ENCODE measurements around the gene TMEFF2. TPM values are rescaled to one million over a fixed set of nuclear protein-coding genes. Genes with fewer than 3 reads are reported as not detected.

The TMEFF2 gene
- total and polyA plus RNA-seq, 3 experiments from 2014 or later, result not detected

- ChIA-PET POLR2A (no interaction called here), CTCF (interaction anchor here (0.9 kb wide), 1 partner anchor 12 kb away, joined by 3 read pairs; no protein-coding TSS in a partner anchor)
- no peaks in the 10 kb centered on the region for H3K9me3 Mint-ChIP-seq
- Histone ChIP-seq H3K27ac (ENCODE audit: low read depth, low read length) (no peak overlapping the region), H3K9me3 (ENCODE audit: low read length) (no peaks in the 10 kb centered on the region), H3K27me3 (ENCODE audit: insufficient read depth, low read length, poor library complexity, severe bottlenecking) (no peaks in the 10 kb centered on the region), H3K4me3 (ENCODE audit: low read length) (no peak overlapping the region), H3K36me3 (ENCODE audit: insufficient read depth, low read length) (no peaks in the 10 kb centered on the region), H3K4me1 (ENCODE audit: insufficient read depth, low read length) (no peaks in the 10 kb centered on the region)
- no peak overlapping the region for H3K4me3 Mint-ChIP-seq
- H3K36me3 Mint-ChIP-seq, result no peaks in the 10 kb centered on the region
- H3K27me3 Mint-ChIP-seq, result peaks cover 3 to 31% of the 10 kb centered on the region in 2 donors
- H3K4me1 Mint-ChIP-seq, result no peaks in the 10 kb centered on the region
- H3K27ac Mint-ChIP-seq, result no peak overlapping the region
- no peak for DNase-seq
Observed at GRCh38 chr2:191957996-191958860, 236.5 kb downstream of the TMEFF2 start.

- CTCF ChIA-PET, result no interaction called here
- no peaks in the 10 kb centered on the region for H3K36me3 ChIP-seq (ENCODE audit: insufficient read depth, low read length)
- H3K27me3 ChIP-seq (ENCODE audit: insufficient read depth, low read length, poor library complexity, severe bottlenecking), result no peaks in the 10 kb centered on the region
- H3K9me3 ChIP-seq (ENCODE audit: low read length), result no peaks in the 10 kb centered on the region
- POLR2A ChIA-PET, result no interaction called here
- Mint-ChIP-seq H3K36me3 (no peaks in the 10 kb centered on the region), H3K9me3 (no peaks in the 10 kb centered on the region), H3K27me3 (peaks cover 5 to 32% of the 10 kb centered on the region in 2 donors), H3K4me1 (no peaks in the 10 kb centered on the region), H3K27ac (no peak overlapping the region), H3K4me3 (no peak overlapping the region)
- no peak overlapping the region for H3K4me3 ChIP-seq (ENCODE audit: low read length)
- no peak for DNase-seq
- no peaks in the 10 kb centered on the region for H3K4me1 ChIP-seq (ENCODE audit: insufficient read depth, low read length)
- H3K27ac ChIP-seq (ENCODE audit: low read depth, low read length), result no peak overlapping the region
Observed at GRCh38 chr2:191954451-191954850, 240.3 kb downstream of the TMEFF2 start.

- H3K4me1 ChIP-seq (ENCODE audit: insufficient read depth, low read length), result no peaks in the 10 kb centered on the region
- no peaks in the 10 kb centered on the region for H3K36me3 ChIP-seq (ENCODE audit: insufficient read depth, low read length)
- no peaks in the 10 kb centered on the region for H3K4me1 Mint-ChIP-seq
- H3K27me3 Mint-ChIP-seq, result peaks cover 7 to 30% of the 10 kb centered on the region in 2 donors
- no peak overlapping the region for H3K27ac Mint-ChIP-seq
- H3K27me3 ChIP-seq (ENCODE audit: insufficient read depth, low read length, poor library complexity, severe bottlenecking), result no peaks in the 10 kb centered on the region
- POLR2A ChIA-PET, result no interaction called here
- CTCF ChIA-PET, result no interaction called here
- H3K4me3 ChIP-seq (ENCODE audit: low read length), result no peak overlapping the region
- no peaks in the 10 kb centered on the region for H3K36me3 Mint-ChIP-seq
- no peak overlapping the region for H3K27ac ChIP-seq (ENCODE audit: low read depth, low read length)
- no peaks in the 10 kb centered on the region for H3K9me3 ChIP-seq (ENCODE audit: low read length)
- DNase-seq, result no peak
- peaks cover 0 to 2% (median 0%) of the 10 kb centered on the region in 5 donors for H3K9me3 Mint-ChIP-seq
- no peak overlapping the region for H3K4me3 Mint-ChIP-seq
Observed at GRCh38 chr2:191952515-191953270, 242.0 kb downstream of the TMEFF2 start.

- H3K27me3 ChIP-seq (ENCODE audit: insufficient read depth, low read length, poor library complexity, severe bottlenecking), result no peaks in the 10 kb centered on the region
- H3K4me1 ChIP-seq (ENCODE audit: insufficient read depth, low read length), result no peaks in the 10 kb centered on the region
- ChIA-PET POLR2A (no interaction called here), CTCF (no interaction called here)
- H3K27ac Mint-ChIP-seq, result no peak overlapping the region
- no peak overlapping the region for H3K4me3 ChIP-seq (ENCODE audit: low read length)
- no peaks in the 10 kb centered on the region for H3K36me3 ChIP-seq (ENCODE audit: insufficient read depth, low read length)
- H3K4me1 Mint-ChIP-seq, result no peaks in the 10 kb centered on the region
- peaks cover 7 to 27% of the 10 kb centered on the region in 2 donors for H3K27me3 Mint-ChIP-seq
- H3K9me3 ChIP-seq (ENCODE audit: low read length), result no peaks in the 10 kb centered on the region
- H3K4me3 Mint-ChIP-seq, result no peak overlapping the region
- no peaks in the 10 kb centered on the region for H3K36me3 Mint-ChIP-seq
- peaks cover 0 to 3% (median 0%) of the 10 kb centered on the region in 5 donors for H3K9me3 Mint-ChIP-seq
- no peak overlapping the region for H3K27ac ChIP-seq (ENCODE audit: low read depth, low read length)
- no peak for DNase-seq
Observed at GRCh38 chr2:191951832-191952231, 242.9 kb downstream of the TMEFF2 start.

- H3K4me1 Mint-ChIP-seq, result no peaks in the 10 kb centered on the region
- no peak overlapping the region for H3K27ac Mint-ChIP-seq
- H3K27me3 Mint-ChIP-seq, result peaks cover 7 to 24% of the 10 kb centered on the region in 2 donors
- Histone ChIP-seq H3K4me1 (ENCODE audit: insufficient read depth, low read length) (no peaks in the 10 kb centered on the region), H3K27ac (ENCODE audit: low read depth, low read length) (no peak overlapping the region), H3K27me3 (ENCODE audit: insufficient read depth, low read length, poor library complexity, severe bottlenecking) (no peaks in the 10 kb centered on the region), H3K36me3 (ENCODE audit: insufficient read depth, low read length) (no peaks in the 10 kb centered on the region), H3K9me3 (ENCODE audit: low read length) (no peaks in the 10 kb centered on the region), H3K4me3 (ENCODE audit: low read length) (no peak overlapping the region)
- peaks cover 0 to 3% (median 0%) of the 10 kb centered on the region in 5 donors for H3K9me3 Mint-ChIP-seq
- CTCF ChIA-PET, result no interaction called here
- H3K4me3 Mint-ChIP-seq, result no peak overlapping the region
- POLR2A ChIA-PET, result no interaction called here
- no peak for DNase-seq
- no peaks in the 10 kb centered on the region for H3K36me3 Mint-ChIP-seq
Observed at GRCh38 chr2:191951376-191951775, 243.4 kb downstream of the TMEFF2 start.

GRCh38 chr2:191950132-191950874 is 244.4 kb downstream of the TMEFF2 start:
- POLR2A ChIA-PET, result no interaction called here
- no peak overlapping the region for H3K4me3 Mint-ChIP-seq

GRCh38 chr2:191947235-191947634 is 247.5 kb downstream of the TMEFF2 start:
- Histone ChIP-seq H3K27ac (ENCODE audit: low read depth, low read length) (no peak overlapping the region), H3K9me3 (ENCODE audit: low read length) (no peaks in the 10 kb centered on the region), H3K4me3 (ENCODE audit: low read length) (no peak overlapping the region), H3K36me3 (ENCODE audit: insufficient read depth, low read length) (no peaks in the 10 kb centered on the region), H3K4me1 (ENCODE audit: insufficient read depth, low read length) (no peaks in the 10 kb centered on the region), H3K27me3 (ENCODE audit: insufficient read depth, low read length, poor library complexity, severe bottlenecking) (no peaks in the 10 kb centered on the region)
- Mint-ChIP-seq H3K27me3 (peaks cover 6 to 8% of the 10 kb centered on the region in 2 donors), H3K36me3 (no peaks in the 10 kb centered on the region), H3K4me3 (no peak overlapping the region), H3K4me1 (no peaks in the 10 kb centered on the region), H3K9me3 (peaks cover 0 to 3% (median 0%) of the 10 kb centered on the region in 5 donors), H3K27ac (no peak overlapping the region)
- ChIA-PET POLR2A (no interaction called here), CTCF (no interaction called here)
- DNase-seq, result no peak

More at GRCh38 chr2:191950132-191950874, 244.4 kb downstream of the TMEFF2 start:
- H3K36me3 Mint-ChIP-seq, result no peaks in the 10 kb centered on the region
- H3K27ac Mint-ChIP-seq, result no peak overlapping the region
- CTCF ChIA-PET, result no interaction called here
- no peaks in the 10 kb centered on the region for H3K4me1 Mint-ChIP-seq
- no peak for DNase-seq
- Histone ChIP-seq H3K27me3 (ENCODE audit: insufficient read depth, low read length, poor library complexity, severe bottlenecking) (no peaks in the 10 kb centered on the region), H3K4me3 (ENCODE audit: low read length) (no peak overlapping the region), H3K36me3 (ENCODE audit: insufficient read depth, low read length) (no peaks in the 10 kb centered on the region), H3K4me1 (ENCODE audit: insufficient read depth, low read length) (no peaks in the 10 kb centered on the region), H3K27ac (ENCODE audit: low read depth, low read length) (no peak overlapping the region), H3K9me3 (ENCODE audit: low read length) (no peaks in the 10 kb centered on the region)
- peaks cover 7 to 16% of the 10 kb centered on the region in 2 donors for H3K27me3 Mint-ChIP-seq
- peaks cover 0 to 3% (median 0%) of the 10 kb centered on the region in 5 donors for H3K9me3 Mint-ChIP-seq
